IPS DF 4.7 (cell line): Measurements from ENCODE around the gene HMGXB3.

Experiments used
- DNase-seq: peaks from one replicate; pipeline ENCODE4 v3.0.0-alpha.2; 2013; ENCODE audit warnings: low spot score; ENCODE audit errors: extremely low read depth

Gene HMGXB3

GRCh38 chr5:150051657-150052195 is 51.2 kb downstream of the HMGXB3 start:
- DNase-seq: no peak

GRCh38 chr5:150052226-150052955 is 51.9 kb downstream of the HMGXB3 start:
- no peak for DNase-seq

- DNase-seq: no peak
These were observed 52.6 kb downstream of the HMGXB3 start for GRCh38 chr5:150052956-150053712.

GRCh38 chr5:150053713-150054392 is 53.3 kb downstream of the HMGXB3 start:
- DNase-seq: no peak

GRCh38 chr5:150054569-150054968 is 54.0 kb downstream of the HMGXB3 start:
- DNase-seq: no peak

GRCh38 chr5:150055326-150056074 is 55.0 kb downstream of the HMGXB3 start:
- DNase-seq: no peak

- no peak for DNase-seq
These were observed 55.5 kb downstream of the HMGXB3 start for GRCh38 chr5:150056075-150056443.

GRCh38 chr5:150057052-150057451 is 56.5 kb downstream of the HMGXB3 start:
- DNase-seq: no peak

GRCh38 chr5:150057511-150057910 is 57.0 kb downstream of the HMGXB3 start:
- DNase-seq: no peak

- DNase-seq: no peak
These were observed 57.5 kb downstream of the HMGXB3 start for GRCh38 chr5:150057996-150058395.

GRCh38 chr5:150058480-150059126 is 58.1 kb downstream of the HMGXB3 start:
- no peak for DNase-seq

- DNase-seq: no peak
These were observed 59.1 kb downstream of the HMGXB3 start for GRCh38 chr5:150059623-150060022.

- no peak for DNase-seq
These were observed 59.9 kb downstream of the HMGXB3 start for GRCh38 chr5:150060471-150060870.

GRCh38 chr5:150061538-150061995 is 61.0 kb downstream of the HMGXB3 start:
- no peak for DNase-seq

GRCh38 chr5:150062216-150062922 is 61.8 kb downstream of the HMGXB3 start:
- DNase-seq: no peak

- no peak for DNase-seq
These were observed 63.1 kb downstream of the HMGXB3 start for GRCh38 chr5:150063638-150064037.

- DNase-seq: no peak
These were observed 64.2 kb downstream of the HMGXB3 start for GRCh38 chr5:150064681-150065220.

GRCh38 chr5:150065346-150065745 is 64.8 kb downstream of the HMGXB3 start:
- no peak for DNase-seq

- DNase-seq: no peak
These were observed 65.3 kb downstream of the HMGXB3 start for GRCh38 chr5:150065886-150066285.

GRCh38 chr5:150066436-150066835 is 65.9 kb downstream of the HMGXB3 start:
- no peak for DNase-seq
